Esophagus squamous epithelium (tissue), 4 donors: ENCODE results near the gene CACTIN.

Experiments used
- POLR2A ChIP-seq, 4 donors: fragments of 450-650 bp; IDR thresholded peaks; one replicate each; pipeline ENCODE4 v1.6.1; 2017; ENCODE audit warnings: antibody characterized with exemption in 4 of 4, mild to moderate bottlenecking in 4 of 4, moderate library complexity in 3 of 4
- TF ChIP-seq, protein P1 (sequence below), 6 experiments: fragments of 450-650 bp in 4 of 6; fragments of 200-600 bp in 2 of 6; sonication (generic) in 2 of 6; IDR thresholded peaks; one replicate each; pipeline ENCODE4 v1.5.1; 2016 to 2019; ENCODE audit warnings: antibody characterized with exemption in 6 of 6, mild to moderate bottlenecking in 4 of 6, moderate library complexity in 4 of 6

DNA sequence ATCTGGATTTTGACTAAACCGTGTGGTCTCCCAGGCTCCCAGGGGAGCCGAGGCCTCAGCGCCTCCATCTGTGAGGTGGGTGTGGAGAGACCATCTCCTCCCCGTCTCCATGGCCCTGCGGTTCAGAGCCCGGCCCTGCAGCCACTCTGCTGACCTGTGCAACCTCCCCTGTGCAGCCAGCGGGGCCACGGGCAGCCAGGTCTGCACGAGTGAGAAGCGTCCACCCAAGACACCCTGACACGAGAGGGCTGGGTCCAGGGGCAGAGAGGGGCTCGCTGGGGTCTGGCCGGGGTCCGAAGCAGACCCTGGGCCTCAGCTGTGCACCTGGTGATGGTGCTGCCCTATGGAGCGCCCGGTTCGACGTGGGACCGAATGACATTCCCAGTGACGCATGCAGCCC, 10.4 kb upstream of the CACTIN start:
- TF ChIP-seq, protein P1, sequence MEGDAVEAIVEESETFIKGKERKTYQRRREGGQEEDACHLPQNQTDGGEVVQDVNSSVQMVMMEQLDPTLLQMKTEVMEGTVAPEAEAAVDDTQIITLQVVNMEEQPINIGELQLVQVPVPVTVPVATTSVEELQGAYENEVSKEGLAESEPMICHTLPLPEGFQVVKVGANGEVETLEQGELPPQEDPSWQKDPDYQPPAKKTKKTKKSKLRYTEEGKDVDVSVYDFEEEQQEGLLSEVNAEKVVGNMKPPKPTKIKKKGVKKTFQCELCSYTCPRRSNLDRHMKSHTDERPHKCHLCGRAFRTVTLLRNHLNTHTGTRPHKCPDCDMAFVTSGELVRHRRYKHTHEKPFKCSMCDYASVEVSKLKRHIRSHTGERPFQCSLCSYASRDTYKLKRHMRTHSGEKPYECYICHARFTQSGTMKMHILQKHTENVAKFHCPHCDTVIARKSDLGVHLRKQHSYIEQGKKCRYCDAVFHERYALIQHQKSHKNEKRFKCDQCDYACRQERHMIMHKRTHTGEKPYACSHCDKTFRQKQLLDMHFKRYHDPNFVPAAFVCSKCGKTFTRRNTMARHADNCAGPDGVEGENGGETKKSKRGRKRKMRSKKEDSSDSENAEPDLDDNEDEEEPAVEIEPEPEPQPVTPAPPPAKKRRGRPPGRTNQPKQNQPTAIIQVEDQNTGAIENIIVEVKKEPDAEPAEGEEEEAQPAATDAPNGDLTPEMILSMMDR (IDR thresholded peaks at IDR 0.05) = no peak
- no peak for TF ChIP-seq POLR2A (IDR thresholded peaks at IDR 0.05)
